PC-3 (cell line): ENCODE data around the gene TXNRD1. TPM values are rescaled to one million over a fixed set of nuclear protein-coding genes. Genes with fewer than 3 reads are reported as not detected.
A peak's percentile ranks its signal among the peaks of the same experiment; 100 is the strongest.

Experiments
- ATAC-seq: fragments of 200-7000 bp; cut with Tn5 transposase; 2 replicates; pipeline ENCODE4 v1.9.1; 2020; ENCODE audit warnings: mild to moderate bottlenecking, moderate library complexity
- BruUV-seq: library from RNA; stranded (reverse); fragments of 400-500 nt; replicated peaks from 2 replicates; lab custom pipeline; 2021; lab: Mats Ljungman, UMichigan
- CTCF ChIA-PET: fragments of 300-600 bp; sonication (Branson Sonifier 250); formaldehyde crosslinking; loops from one replicate; lab custom pipeline; 2022; ENCODE audit warnings: antibody characterized with exemption; lab: Charles Lee
- POLR2A ChIA-PET: fragments of 300-600 bp; sonication (Branson Sonifier 250); formaldehyde crosslinking; loops from one replicate; lab custom pipeline; 2022; ENCODE audit warnings: antibody characterized with exemption; ENCODE audit not compliant: unreplicated experiment; lab: Charles Lee
- DNase-seq: peaks from one replicate; pipeline ENCODE4 v3.0.0-alpha.2; 2015
- H2AFZ ChIP-seq: fragments of 300-600 bp; sonication (generic); 2 replicates; pipeline ENCODE4 v1.6.0; 2016; ENCODE audit warnings: antibody characterized with exemption, low read length
- H3F3A ChIP-seq: fragments of 300-600 bp; sonication (generic); one replicate; pipeline ENCODE4 v1.6.0; 2017; ENCODE audit warnings: antibody characterized with exemption, low read length, control low read depth, mild to moderate bottlenecking; ENCODE audit not compliant: unreplicated experiment
- H3K27ac ChIP-seq: fragments of 300-600 bp; sonication (generic); 2 replicates; pipeline ENCODE4 v1.5.1; 2016; ENCODE audit warnings: mild to moderate bottlenecking, low read length
- H3K27me3 ChIP-seq: fragments of 300-600 bp; sonication (generic); 2 replicates; pipeline ENCODE4 v1.6.1; 2016; ENCODE audit warnings: low read length, mixed read lengths
- H3K36me3 ChIP-seq: fragments of 300-600 bp; sonication (generic); 2 replicates; pipeline ENCODE4 v1.6.1; 2016; ENCODE audit warnings: low read depth, mixed run types, low read length, mixed read lengths
- H3K4me1 ChIP-seq: fragments of 300-600 bp; sonication (generic); 2 replicates; pipeline ENCODE4 v1.5.1; 2016; ENCODE audit warnings: low read length; ENCODE audit not compliant: insufficient read depth
- H3K4me2 ChIP-seq: fragments of 300-600 bp; sonication (generic); 2 replicates; pipeline ENCODE4 v1.6.0; 2016; ENCODE audit warnings: low read length
- H3K4me3 ChIP-seq: fragments of 300-600 bp; sonication (generic); 2 replicates; pipeline ENCODE4 v1.5.1; 2016; ENCODE audit warnings: mild to moderate bottlenecking, low read length, mixed read lengths
- H3K79me2 ChIP-seq: fragments of 300-600 bp; sonication (generic); 2 replicates; pipeline ENCODE4 v1.6.1; 2017; ENCODE audit warnings: low read length, mixed read lengths
- H3K9ac ChIP-seq: fragments of 300-600 bp; sonication (generic); 2 replicates; pipeline ENCODE4 v1.6.0; 2016; ENCODE audit warnings: mild to moderate bottlenecking, low read length
- H3K9me2 ChIP-seq: fragments of 300-600 bp; sonication (generic); replicated peaks from 2 replicates; pipeline ENCODE4 v1.6.1; 2016; ENCODE audit warnings: mixed run types, low read length, mixed read lengths
- H3K9me3 ChIP-seq: fragments of 300-600 bp; sonication (generic); 2 replicates; pipeline ENCODE4 v1.6.1; 2016; ENCODE audit warnings: low read length, mixed read lengths
- H4K20me1 ChIP-seq: fragments of 300-600 bp; sonication (generic); 2 replicates; pipeline ENCODE4 v1.6.1; 2016; ENCODE audit warnings: low read length, mixed read lengths
- CTCF ChIP-seq: fragments of 300-600 bp; sonication (generic); conservative IDR thresholded peaks from 2 replicates; pipeline ENCODE4 v1.5.1; 2017; ENCODE audit warnings: antibody characterized with exemption, low read depth, mild to moderate bottlenecking, low read length
- EZH2 ChIP-seq: fragments of 300-600 bp; sonication (generic); IDR thresholded peaks from one replicate; pipeline ENCODE4 v1.6.1; 2017; ENCODE audit warnings: antibody characterized with exemption, mild to moderate bottlenecking, low read length; ENCODE audit not compliant: unreplicated experiment
- EZH2phosphoT487 ChIP-seq: fragments of 300-600 bp; sonication (generic); IDR thresholded peaks from 2 replicates; pipeline ENCODE4 v1.6.1; 2018; ENCODE audit warnings: mild to moderate bottlenecking, antibody characterized with exemption, low read length, borderline replicate concordance
- intact Hi-C: fragments of 100-400 bp; cut with micrococcal nuclease; formaldehyde crosslinking; loops from 2 replicates; pipeline ENCODE4 v1.9.0; 2023
- total RNA-seq: library from RNA; depleted of rRNA; stranded (reverse); fragments of >200 nt; gene quantifications from 2 replicates; pipeline ENCODE4 v1.2.3, GENCODE V29; 2014

The TXNRD1 gene
- total RNA-seq, 1 experiment from 2014 or later: 419 TPM

GRCh38 chr12:104219361-104219892 lies 3.8 kb downstream of the TXNRD1 start:
- Histone ChIP-seq H3K4me1 (peaks cover 46% of the 10 kb centered on the region), H3K9ac (peak overlapping the region; percentile 82), H3K9me3 (no peaks in the 10 kb centered on the region), H4K20me1 (no peaks in the 10 kb centered on the region), H2AFZ (no peak overlapping the region), H3K36me3 (no peaks in the 10 kb centered on the region), H3K9me2 (no peaks in the 10 kb centered on the region), H3K4me2 (peak overlapping the region; percentile 77), H3K27ac (peak overlapping the region; percentile 96), H3K27me3 (no peaks in the 10 kb centered on the region), H3K4me3 (peak overlapping the region; percentile 36; the same call in 1 of the 2 replicates), H3F3A (peaks cover 17% of the 10 kb centered on the region), H3K79me2 (no peaks in the 10 kb centered on the region)
- ChIA-PET POLR2A (interaction anchor here (0.5 to 1.8 kb wide), 4 partner anchors 57 to 111 kb away, joined by 3 to 22 read pairs (median 10); no protein-coding TSS in a partner anchor), CTCF (interaction anchor here (1.0 to 1.1 kb wide), 2 partner anchors 57 to 67 kb away, joined by 3 to 8 read pairs; no protein-coding TSS in a partner anchor)
- TF ChIP-seq EZH2phosphoT487 (no peak), EZH2 (no peak), CTCF (no peak)
- intact Hi-C loops: loop anchor here (1.0 to 10.0 kb wide), 2 partner anchors 67 to 885 kb away; partner anchors contain the start of gene WASHC4
- TSS peak; percentile 87 for BruUV-seq
- peak; percentile 97 for DNase-seq
- peak; percentile 73 for ATAC-seq

GRCh38 chr12:104219908-104220404 lies 4.4 kb downstream of the TXNRD1 start:
- Histone ChIP-seq H3K36me3 (no peaks in the 10 kb centered on the region), H3K9me3 (no peaks in the 10 kb centered on the region), H3K9me2 (no peaks in the 10 kb centered on the region), H4K20me1 (no peaks in the 10 kb centered on the region), H2AFZ (no peak overlapping the region), H3K79me2 (no peaks in the 10 kb centered on the region), H3F3A (peaks cover 17% of the 10 kb centered on the region), H3K27ac (peak overlapping the region; percentile 96), H3K9ac (peak overlapping the region; percentile 82), H3K4me1 (peaks cover 44% of the 10 kb centered on the region), H3K4me2 (peak overlapping the region; percentile 77), H3K27me3 (no peaks in the 10 kb centered on the region), H3K4me3 (peak overlapping the region; percentile 36; the same call in 1 of the 2 replicates)
- ChIA-PET POLR2A (interaction anchor here (0.5 to 1.8 kb wide), 6 partner anchors 32 to 111 kb away, joined by 3 to 22 read pairs (median 11); no protein-coding TSS in a partner anchor), CTCF (interaction anchor here (0.5 to 1.1 kb wide), 4 partner anchors 56 to 201 kb away, joined by 3 to 8 read pairs (median 3); no protein-coding TSS in a partner anchor)
- TSS peak; percentile 93 for BruUV-seq
- peak; percentile 100 for DNase-seq
- no peak for TF ChIP-seq CTCF
- no peak for TF ChIP-seq EZH2
- TF ChIP-seq EZH2phosphoT487: peak; percentile 61; the same call in 1 of the 2 replicates
- intact Hi-C loops: loop anchor here (1.0 to 10.0 kb wide), 4 partner anchors 35 to 885 kb away; partner anchors contain the start of gene WASHC4
- peak; percentile 88 for ATAC-seq
